HG02610 (cell line): ENCODE results near the gene B9D1.

ENCODE experiments used
- ATAC-seq: cut with Tn5 transposase; IDR thresholded peaks from one replicate; pipeline ENCODE4 v1.9.1; 2021; ENCODE audit warnings: mild to moderate bottlenecking, moderate library complexity; ENCODE audit not compliant: unreplicated experiment

The B9D1 gene

GRCh38 chr17:19388791-19389785 lies 26.6 kb upstream of the B9D1 start:
- no peak for ATAC-seq

- ATAC-seq: no peak
These were observed 25.5 kb upstream of the B9D1 start for GRCh38 chr17:19387921-19388521.

GRCh38 chr17:19386974-19387920 lies 24.7 kb upstream of the B9D1 start, which contains the start of gene MFAP4:
Gene MFAP4, minus strand, starts transcription at chr17:19387190. Its CDS starts 35 bp downstream, at chr17:19387155.
- no peak for ATAC-seq

- ATAC-seq: no peak
These were observed 23.8 kb upstream of the B9D1 start for GRCh38 chr17:19386051-19386929.

GRCh38 chr17:19385521-19385983 lies 23.0 kb upstream of the B9D1 start:
- no peak for ATAC-seq

- ATAC-seq: no peak
These were observed 22.3 kb upstream of the B9D1 start for GRCh38 chr17:19384723-19385391.

GRCh38 chr17:19383681-19384470 lies 21.4 kb upstream of the B9D1 start:
- ATAC-seq: no peak

- ATAC-seq: no peak
These were observed 20.3 kb upstream of the B9D1 start for GRCh38 chr17:19382531-19383444.

- no peak for ATAC-seq
These were observed 19.4 kb upstream of the B9D1 start for GRCh38 chr17:19381741-19382444.

GRCh38 chr17:19381361-19381740 lies 18.8 kb upstream of the B9D1 start:
- no peak for ATAC-seq

GRCh38 chr17:19380481-19381301 lies 18.2 kb upstream of the B9D1 start:
- ATAC-seq: no peak

GRCh38 chr17:19379361-19380065 lies 17.0 kb upstream of the B9D1 start:
- ATAC-seq: no peak

- ATAC-seq: peak; percentile 12
These were observed 16.2 kb upstream of the B9D1 start, which contains the start of gene MAPK7 for GRCh38 chr17:19378416-19379360. Gene MAPK7, plus strand, starts transcription at chr17:19378498. Its CDS starts 403 bp downstream, at chr17:19378901.
